Thyroid gland (tissue), 4 donors: ENCODE results near the gene PDZD7.

Experiments
- POLR2A ChIP-seq, 2 donors: fragments of 450-650 bp; IDR thresholded peaks; one replicate each; pipeline ENCODE4 v1.6.1; 2017; ENCODE audit warnings: antibody characterized with exemption in 2 of 2, mild to moderate bottlenecking in 2 of 2, moderate library complexity in 1 of 2
- TF ChIP-seq, protein P1 (sequence below), 6 experiments: fragments of 200-600 bp in 3 of 6; fragments of 450-650 bp in 3 of 6; sonication (generic) in 3 of 6; IDR thresholded peaks; one replicate each; pipeline ENCODE4 v1.5.1; 2016 to 2019; ENCODE audit warnings: antibody characterized with exemption in 6 of 6, mild to moderate bottlenecking in 2 of 6, inconsistent platforms in 1 of 6, moderate library complexity in 1 of 6

DNA sequence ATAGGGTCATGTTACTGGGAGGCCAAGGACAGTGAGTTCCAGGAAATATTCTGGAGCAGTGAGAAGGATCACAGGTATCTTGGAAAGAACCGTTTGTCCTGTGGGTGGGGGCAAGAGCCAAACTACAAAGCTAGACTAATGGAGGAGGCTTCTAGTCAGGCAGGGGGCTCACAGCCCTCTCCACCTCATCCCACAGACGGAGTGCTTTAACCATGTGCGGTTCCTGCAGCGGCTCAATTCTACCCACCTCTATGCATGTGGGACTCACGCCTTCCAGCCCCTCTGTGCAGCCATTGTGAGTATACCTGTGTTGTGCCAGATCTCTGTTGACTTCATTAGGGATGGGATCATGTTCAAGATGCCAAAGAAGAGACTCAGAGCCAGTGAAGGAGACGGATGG is 53.5 kb downstream of the PDZD7 start:
- no peak for TF ChIP-seq POLR2A (IDR thresholded peaks at IDR 0.05)
- TF ChIP-seq, protein P1, sequence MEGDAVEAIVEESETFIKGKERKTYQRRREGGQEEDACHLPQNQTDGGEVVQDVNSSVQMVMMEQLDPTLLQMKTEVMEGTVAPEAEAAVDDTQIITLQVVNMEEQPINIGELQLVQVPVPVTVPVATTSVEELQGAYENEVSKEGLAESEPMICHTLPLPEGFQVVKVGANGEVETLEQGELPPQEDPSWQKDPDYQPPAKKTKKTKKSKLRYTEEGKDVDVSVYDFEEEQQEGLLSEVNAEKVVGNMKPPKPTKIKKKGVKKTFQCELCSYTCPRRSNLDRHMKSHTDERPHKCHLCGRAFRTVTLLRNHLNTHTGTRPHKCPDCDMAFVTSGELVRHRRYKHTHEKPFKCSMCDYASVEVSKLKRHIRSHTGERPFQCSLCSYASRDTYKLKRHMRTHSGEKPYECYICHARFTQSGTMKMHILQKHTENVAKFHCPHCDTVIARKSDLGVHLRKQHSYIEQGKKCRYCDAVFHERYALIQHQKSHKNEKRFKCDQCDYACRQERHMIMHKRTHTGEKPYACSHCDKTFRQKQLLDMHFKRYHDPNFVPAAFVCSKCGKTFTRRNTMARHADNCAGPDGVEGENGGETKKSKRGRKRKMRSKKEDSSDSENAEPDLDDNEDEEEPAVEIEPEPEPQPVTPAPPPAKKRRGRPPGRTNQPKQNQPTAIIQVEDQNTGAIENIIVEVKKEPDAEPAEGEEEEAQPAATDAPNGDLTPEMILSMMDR (IDR thresholded peaks at IDR 0.05), result no peak
